NT2/D1 (cell line): ENCODE results near the gene SRGAP3.

ENCODE experiments used
- SUZ12 ChIP-seq: IDR thresholded peaks from 2 replicates; pipeline ENCODE4 v1.6.1; 2011; ENCODE audit not compliant: insufficient read length, insufficient read depth; ENCODE audit errors: extremely low read depth
- YY1 ChIP-seq: IDR thresholded peaks from 2 replicates; pipeline ENCODE4 v1.6.1; 2011; ENCODE audit not compliant: insufficient read length, insufficient read depth
- ZNF274 ChIP-seq: IDR thresholded peaks from 2 replicates; pipeline ENCODE4 v1.6.1; 2011; ENCODE audit warnings: mild to moderate bottlenecking, low read depth, low read length

DNA sequence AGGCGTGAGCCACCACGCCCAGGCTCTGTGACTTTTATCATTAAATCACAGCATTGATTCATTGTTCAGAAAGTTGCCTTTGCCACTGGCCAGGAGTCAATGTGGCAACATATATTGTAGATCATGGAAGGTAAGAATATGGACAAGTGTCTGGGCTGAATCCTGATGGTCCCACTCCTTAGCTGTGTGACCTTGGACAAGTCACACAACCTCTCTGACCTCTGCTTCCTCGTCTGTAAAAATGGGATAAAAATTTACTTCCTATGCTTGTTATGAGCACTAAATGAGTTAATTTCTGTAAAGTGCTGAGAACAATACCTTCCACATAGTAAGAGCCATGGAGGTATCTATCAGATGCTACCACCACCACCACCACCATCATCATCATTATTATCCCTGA, 182.7 kb downstream of the SRGAP3 start:
- no peak for TF ChIP-seq YY1
- TF ChIP-seq ZNF274: no peak
- TF ChIP-seq SUZ12: no peak
